WI38 (cell line): ENCODE results near the gene MAP3K5.
"Not testable (repeated sequence)": the region's sequence is repeated elsewhere in the genome, so short reads cannot be mapped to it uniquely, and the experiment has no call there.

Experiments used
- H3K4me3 ChIP-seq: 2 replicates; pipeline ENCODE4 v1.5.1; 2011; ENCODE audit warnings: low read depth, mild to moderate bottlenecking, control low read depth, low read length
- TF ChIP-seq, protein P1 (sequence below): IDR thresholded peaks from 2 replicates; pipeline ENCODE4 v1.5.1; 2012; ENCODE audit warnings: low read depth, mild to moderate bottlenecking, control low read depth, low read length

Gene MAP3K5

DNA sequence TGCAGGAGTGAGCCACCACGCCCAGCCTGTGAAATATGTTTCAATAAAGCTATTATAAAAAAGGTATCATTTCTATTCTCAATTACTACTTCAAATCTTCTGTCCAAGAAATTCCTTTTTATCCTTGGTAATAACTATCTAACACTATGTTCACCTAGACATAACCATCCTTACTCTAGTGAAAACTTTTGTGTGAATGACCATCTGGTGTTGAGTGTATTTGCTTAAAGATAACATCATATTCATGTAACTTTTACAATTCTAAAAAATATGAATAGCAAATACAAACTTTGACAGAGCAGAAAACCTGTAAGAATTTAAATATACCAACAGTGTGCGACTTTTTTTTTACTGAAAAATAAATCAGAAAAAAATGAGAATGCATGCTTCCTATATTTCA lies 96.9 kb downstream of the MAP3K5 start:
- TF ChIP-seq, protein P1, sequence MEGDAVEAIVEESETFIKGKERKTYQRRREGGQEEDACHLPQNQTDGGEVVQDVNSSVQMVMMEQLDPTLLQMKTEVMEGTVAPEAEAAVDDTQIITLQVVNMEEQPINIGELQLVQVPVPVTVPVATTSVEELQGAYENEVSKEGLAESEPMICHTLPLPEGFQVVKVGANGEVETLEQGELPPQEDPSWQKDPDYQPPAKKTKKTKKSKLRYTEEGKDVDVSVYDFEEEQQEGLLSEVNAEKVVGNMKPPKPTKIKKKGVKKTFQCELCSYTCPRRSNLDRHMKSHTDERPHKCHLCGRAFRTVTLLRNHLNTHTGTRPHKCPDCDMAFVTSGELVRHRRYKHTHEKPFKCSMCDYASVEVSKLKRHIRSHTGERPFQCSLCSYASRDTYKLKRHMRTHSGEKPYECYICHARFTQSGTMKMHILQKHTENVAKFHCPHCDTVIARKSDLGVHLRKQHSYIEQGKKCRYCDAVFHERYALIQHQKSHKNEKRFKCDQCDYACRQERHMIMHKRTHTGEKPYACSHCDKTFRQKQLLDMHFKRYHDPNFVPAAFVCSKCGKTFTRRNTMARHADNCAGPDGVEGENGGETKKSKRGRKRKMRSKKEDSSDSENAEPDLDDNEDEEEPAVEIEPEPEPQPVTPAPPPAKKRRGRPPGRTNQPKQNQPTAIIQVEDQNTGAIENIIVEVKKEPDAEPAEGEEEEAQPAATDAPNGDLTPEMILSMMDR, result no peak
- H3K4me3 ChIP-seq, result no peak overlapping the region

DNA sequence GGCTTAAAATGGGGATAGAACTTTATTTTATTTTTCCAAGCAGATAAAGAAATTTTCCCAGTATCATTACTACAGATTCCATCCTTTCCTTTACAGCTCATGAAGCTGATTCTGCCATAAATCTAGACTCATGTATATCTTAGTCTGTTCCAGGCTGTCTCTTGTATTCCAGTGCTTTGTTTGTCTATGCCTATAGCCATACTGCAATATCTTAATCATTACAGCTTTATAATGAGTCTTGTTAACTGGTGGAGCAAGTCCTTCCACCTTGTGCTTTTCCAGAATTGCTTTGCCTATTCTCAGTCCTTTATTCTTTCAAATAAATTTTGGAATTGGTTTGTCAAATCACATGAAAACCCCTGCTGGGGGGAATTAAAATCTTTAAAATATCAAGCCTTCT lies 99.2 kb downstream of the MAP3K5 start:
- no peak overlapping the region for H3K4me3 ChIP-seq
- TF ChIP-seq, protein P1, result no peak

DNA sequence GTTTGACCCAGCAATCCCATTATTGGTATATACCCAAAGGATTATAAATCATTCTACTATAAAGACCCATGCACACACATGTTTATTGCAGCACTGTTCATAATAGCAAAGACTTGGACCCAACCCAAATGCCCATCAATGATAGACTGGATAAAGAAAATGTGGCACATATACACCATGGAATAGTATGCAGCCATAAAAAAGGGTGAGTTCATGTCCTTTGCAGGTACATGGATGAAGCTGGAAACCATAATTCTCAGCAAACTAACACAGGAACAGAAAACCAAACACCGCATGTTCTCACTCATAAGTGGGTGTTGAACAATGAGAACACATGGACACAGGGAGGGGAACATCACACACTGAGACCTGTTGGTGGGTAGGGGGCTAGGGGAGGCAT lies 104.4 kb downstream of the MAP3K5 start:
- H3K4me3 ChIP-seq, result not testable (repeated sequence)

DNA sequence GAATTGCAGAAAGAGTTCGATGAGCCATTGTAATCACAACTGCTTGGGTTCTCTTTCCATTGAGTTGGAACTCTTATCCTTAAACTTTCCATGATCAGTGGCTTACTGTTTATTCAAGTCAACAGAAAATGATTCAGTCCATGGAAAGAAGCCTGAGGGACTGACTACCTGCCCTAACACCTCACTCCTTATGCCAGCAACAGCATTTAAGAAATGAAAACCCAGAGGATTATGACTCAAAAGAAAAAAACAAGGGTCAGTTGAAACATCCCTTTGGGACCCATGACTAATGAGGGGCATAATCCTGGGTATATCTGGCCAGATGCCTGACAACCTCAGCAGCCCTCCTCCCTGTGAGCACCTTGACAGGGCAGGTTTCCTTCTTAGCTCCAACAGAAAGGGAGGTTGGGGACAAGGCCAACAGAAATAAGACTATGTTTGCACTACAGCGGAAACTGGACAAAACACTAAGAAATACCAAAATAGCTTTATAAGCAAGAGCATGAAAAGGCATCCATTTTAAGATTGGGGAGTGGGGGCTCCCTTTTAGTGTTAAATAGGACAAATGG lies 106.7 kb downstream of the MAP3K5 start:
- TF ChIP-seq, protein P1, result no peak
- no peak overlapping the region for H3K4me3 ChIP-seq

DNA sequence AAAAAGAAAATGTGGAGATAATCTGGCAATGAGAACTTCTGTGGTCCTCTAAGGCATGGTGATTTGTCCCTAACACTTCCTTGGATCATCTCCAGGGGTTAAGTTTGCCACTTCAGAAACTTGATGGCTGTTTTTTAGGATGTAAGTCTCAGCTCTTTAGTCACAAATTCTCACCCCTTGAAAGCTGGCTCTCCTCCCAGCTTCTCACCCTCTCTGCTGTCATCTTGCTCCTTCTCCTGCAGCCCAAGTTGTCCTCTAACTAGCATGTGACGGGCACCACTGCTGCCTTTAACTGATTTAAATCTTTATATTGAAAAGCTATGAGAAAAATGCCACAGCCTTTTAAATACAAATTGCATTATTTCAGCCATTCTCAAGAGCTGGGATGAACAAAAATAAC lies 107.8 kb downstream of the MAP3K5 start:
- TF ChIP-seq, protein P1, result no peak
- H3K4me3 ChIP-seq, result no peak overlapping the region

DNA sequence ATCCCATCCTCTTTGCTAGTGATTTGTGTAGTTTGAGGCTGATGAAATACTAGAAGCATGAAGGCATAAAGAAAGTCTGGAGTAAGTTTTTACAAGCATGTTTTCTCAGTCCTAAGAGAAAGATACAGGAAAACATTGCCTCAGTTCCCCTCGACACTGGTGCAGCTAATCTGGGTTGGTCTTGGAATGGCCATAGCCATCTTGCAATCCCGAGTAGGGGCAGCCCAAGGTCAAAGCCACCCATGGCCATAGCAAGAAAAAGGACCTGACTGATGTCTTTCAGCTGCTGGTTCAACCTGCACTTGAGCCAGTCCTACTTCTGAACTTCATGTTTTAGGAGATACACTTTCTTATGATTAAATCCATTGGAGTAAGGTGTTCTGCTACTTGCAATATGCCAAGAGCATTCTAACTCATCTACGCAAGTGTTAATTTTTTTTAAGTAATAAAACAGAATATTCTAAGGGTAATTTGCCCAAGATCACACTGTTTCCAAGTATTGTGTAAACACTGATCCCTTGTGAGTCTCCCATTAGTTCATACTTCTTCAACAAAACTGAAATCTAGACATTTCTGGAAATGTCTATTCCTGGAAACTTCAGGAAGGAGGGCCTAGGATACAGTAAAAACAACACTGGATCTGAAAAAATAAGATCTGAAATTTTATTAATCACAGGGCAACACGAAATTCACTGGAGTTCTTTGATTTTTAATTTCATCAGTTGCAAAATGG lies 108.9 kb downstream of the MAP3K5 start:
- H3K4me3 ChIP-seq, result no peak overlapping the region
- TF ChIP-seq, protein P1, result no peak

DNA sequence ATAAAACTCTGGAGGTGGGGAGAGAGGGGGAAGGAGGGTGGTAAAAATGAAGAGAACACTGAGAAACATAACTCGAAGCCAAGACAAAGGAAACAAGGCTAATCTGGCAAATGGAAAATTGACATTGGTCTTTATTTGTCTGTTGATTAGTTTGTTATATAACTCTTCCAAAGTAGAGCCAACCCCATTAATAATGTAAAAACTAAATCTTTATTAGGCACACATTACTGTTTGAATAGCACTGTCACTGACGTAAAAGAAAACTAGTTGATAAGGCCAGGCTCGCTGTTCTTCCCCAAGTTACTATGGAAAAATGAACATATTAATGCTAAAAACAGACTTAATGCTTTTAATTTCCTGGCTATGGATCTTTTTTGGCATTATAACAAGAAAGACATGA lies 110.0 kb downstream of the MAP3K5 start:
- TF ChIP-seq, protein P1, result no peak
- H3K4me3 ChIP-seq, result no peak overlapping the region

DNA sequence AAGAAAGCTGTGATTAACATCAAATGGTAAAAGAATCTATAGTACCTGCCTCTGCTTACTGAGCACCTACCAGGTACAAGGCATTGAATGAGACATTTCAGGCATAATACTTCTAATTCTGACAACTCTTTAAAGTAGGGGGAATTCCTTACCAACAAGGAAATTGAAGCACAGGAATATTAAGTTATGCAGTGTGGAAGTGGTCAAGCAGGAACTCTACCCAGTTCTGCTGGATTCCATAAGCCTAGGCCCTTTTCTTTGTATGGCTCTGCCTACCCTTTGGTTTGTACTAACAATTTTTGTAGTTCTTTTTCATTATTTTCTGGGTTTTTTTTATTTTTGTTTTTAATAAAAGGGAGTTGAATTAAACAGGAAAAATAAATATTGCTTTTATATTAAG lies 114.5 kb downstream of the MAP3K5 start:
- H3K4me3 ChIP-seq, result no peak overlapping the region
- TF ChIP-seq, protein P1, result no peak
